GM23338 (cell line): ENCODE data around the gene PVRIG. TPM values are rescaled to one million over a fixed set of nuclear protein-coding genes. Genes with fewer than 3 reads are reported as not detected.
"Not testable (repeated sequence)": the region's sequence is repeated elsewhere in the genome, so short reads cannot be mapped to it uniquely, and the experiment has no call there.

Experiments
- ATAC-seq: fragments of 200-7000 bp; cut with Tn5 transposase; 3 replicates; pipeline ENCODE4 v1.9.1; 2020
- DNase-seq: peaks from one replicate; pipeline ENCODE4 v3.0.0-alpha.2; 2015; ENCODE audit warnings: low spot score
- H2AFZ ChIP-seq: fragments of 200-600 bp; sonication (generic); 2 replicates; pipeline ENCODE4 v1.8.0; 2016; ENCODE audit warnings: antibody characterized with exemption, mild to moderate bottlenecking, moderate library complexity
- H3F3A ChIP-seq: fragments of 200-600 bp; sonication (generic); replicated peaks from 2 replicates; pipeline ENCODE4 v1.8.0; 2017; ENCODE audit warnings: antibody characterized with exemption, mixed run types, low read depth
- H3K27ac ChIP-seq: fragments of 200-600 bp; sonication (generic); 2 replicates; pipeline ENCODE4 v1.6.1; 2016; ENCODE audit warnings: low read depth
- H3K27me3 ChIP-seq: fragments of 200-600 bp; sonication (generic); 2 replicates; pipeline ENCODE4 v1.8.0; 2016; ENCODE audit warnings: mild to moderate bottlenecking, mixed run types, moderate library complexity; ENCODE audit not compliant: insufficient read depth
- H3K36me3 ChIP-seq: fragments of 200-600 bp; sonication (generic); 2 replicates; pipeline ENCODE4 v1.8.0; 2016; ENCODE audit warnings: mild to moderate bottlenecking; ENCODE audit not compliant: insufficient read depth
- H3K4me1 ChIP-seq: fragments of 200-600 bp; sonication (generic); 2 replicates; pipeline ENCODE4 v1.8.0; 2016; ENCODE audit warnings: mild to moderate bottlenecking, moderate library complexity; ENCODE audit not compliant: insufficient read depth
- H3K4me2 ChIP-seq: fragments of 200-600 bp; sonication (generic); 2 replicates; pipeline ENCODE4 v1.7.1; 2017; ENCODE audit warnings: mixed run types
- H3K4me3 ChIP-seq: fragments of 200-600 bp; sonication (generic); 2 replicates; pipeline ENCODE4 v1.6.1; 2016; ENCODE audit warnings: mixed run types
- H3K79me2 ChIP-seq: fragments of 200-600 bp; sonication (generic); replicated peaks from 2 replicates; pipeline ENCODE4 v1.8.0; 2017; ENCODE audit warnings: mild to moderate bottlenecking; ENCODE audit not compliant: insufficient read depth
- H3K9me2 ChIP-seq: fragments of 200-600 bp; sonication (generic); 2 replicates; pipeline ENCODE4 v1.8.0; 2017; ENCODE audit not compliant: insufficient read depth
- H4K20me1 ChIP-seq: fragments of 200-600 bp; sonication (generic); replicated peaks from 2 replicates; pipeline ENCODE4 v1.8.0; 2017; ENCODE audit warnings: mild to moderate bottlenecking; ENCODE audit not compliant: insufficient read depth
- H3K27ac Mint-ChIP-seq: 2 replicates; pipeline ENCODE4 v1.8.0; 2020; ENCODE audit warnings: inconsistent platforms, mild to moderate bottlenecking, moderate library complexity, mixed read lengths
- H3K27me3 Mint-ChIP-seq: 3 replicates; pipeline ENCODE4 v1.8.0; 2022; ENCODE audit warnings: low read depth, mild to moderate bottlenecking, moderate library complexity, mixed read lengths, inconsistent platforms; ENCODE audit not compliant: insufficient read depth, poor library complexity
- H3K36me3 Mint-ChIP-seq: 3 replicates; pipeline ENCODE4 v1.8.0; 2021; ENCODE audit warnings: low read depth, mild to moderate bottlenecking, inconsistent platforms, moderate library complexity, mixed read lengths
- H3K4me1 Mint-ChIP-seq: 3 replicates; pipeline ENCODE4 v1.8.0; 2020; ENCODE audit warnings: mild to moderate bottlenecking, inconsistent platforms, mixed read lengths
- H3K4me3 Mint-ChIP-seq: 3 replicates; pipeline ENCODE4 v1.8.0; 2021; ENCODE audit warnings: moderate library complexity, mild to moderate bottlenecking, inconsistent platforms, mixed read lengths
- H3K9me3 Mint-ChIP-seq: 3 replicates; pipeline ENCODE4 v1.8.0; 2020; ENCODE audit warnings: moderate library complexity, mild to moderate bottlenecking, inconsistent platforms, mixed read lengths
- JUNB ChIP-seq: IDR thresholded peaks from one replicate; pipeline ENCODE4 v1.6.1; 2016; ENCODE audit warnings: antibody characterized with exemption; ENCODE audit not compliant: unreplicated experiment
- STAT1 ChIP-seq: IDR thresholded peaks from one replicate; pipeline ENCODE4 v1.6.1; 2016; ENCODE audit warnings: antibody characterized with exemption; ENCODE audit not compliant: unreplicated experiment
- polyA plus RNA-seq: library from polyadenylated mRNA; unstranded; fragments of >200 nt; fragmentation: Nextera tagmentation; extraction: Ambion mirVana; gene quantifications from 2 replicates; pipeline ENCODE4 v1.2.1, GENCODE V29; 2016
- total RNA-seq: library from RNA; depleted of rRNA; stranded (reverse); fragments of >200 nt; shearing (Covaris generic); gene quantifications from 2 replicates; pipeline ENCODE4 v1.2.3, GENCODE V29; 2014
- TF ChIP-seq, protein P1 (sequence below): fragments of 250-450 bp; sonication (Bioruptor Pico); IDR thresholded peaks from 2 replicates; pipeline ENCODE4 v1.5.0; 2020; ENCODE audit warnings: mild to moderate bottlenecking, moderate library complexity
- TF ChIP-seq, protein P2 (sequence below), 2 experiments: fragments of 200-600 bp in 1 of 2; sonication (generic) in 1 of 2; conservative IDR thresholded peaks; 2 replicates each; pipeline versions ENCODE4 v1.5.1 to v1.6.1; 2016 to 2017; ENCODE audit warnings: antibody characterized with exemption in 2 of 2, low read depth in 2 of 2, mild to moderate bottlenecking in 2 of 2, moderate library complexity in 1 of 2

The PVRIG gene
- total and polyA plus RNA-seq, 2 experiments from 2014 or later: 1.1 TPM; not detected in 1

DNA sequence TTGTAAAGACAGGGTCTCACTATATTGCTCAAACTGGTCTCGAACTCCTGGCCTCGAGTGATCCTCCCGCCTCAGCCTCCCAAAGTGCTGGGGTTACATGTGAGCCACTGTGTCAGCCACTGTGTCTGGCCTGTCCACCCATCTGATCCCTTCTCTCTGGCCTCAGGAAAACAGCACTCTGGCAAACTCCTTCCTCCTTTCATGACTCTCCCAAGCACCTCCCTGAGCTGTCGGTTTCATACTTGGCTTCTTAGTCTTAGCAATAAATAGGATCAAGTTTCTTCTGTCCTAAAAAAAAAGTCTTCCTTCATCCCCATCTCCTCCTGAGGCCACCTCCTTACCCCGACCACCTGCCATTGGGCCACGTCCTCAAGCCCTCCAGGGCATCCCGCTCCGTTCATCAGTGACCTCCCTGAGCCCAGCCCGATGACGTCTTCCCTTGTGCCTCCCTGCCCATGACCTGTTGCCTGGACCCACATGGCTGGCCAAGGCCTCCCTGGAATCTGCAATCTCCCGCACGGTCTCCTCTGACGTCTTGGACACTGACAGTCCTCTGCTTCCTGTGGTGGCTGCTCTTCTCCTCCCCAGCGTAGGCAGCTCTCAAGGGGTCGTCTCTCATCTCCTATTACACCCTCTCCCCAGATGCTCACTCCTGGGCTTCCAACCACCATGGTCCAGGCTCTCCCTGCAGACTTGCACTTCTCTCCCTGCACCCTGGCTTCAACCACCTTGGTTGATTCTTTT lies 26.5 kb downstream of the PVRIG start:
- not testable (repeated sequence) for H3K4me3 Mint-ChIP-seq, H3F3A ChIP-seq, H3K4me3 ChIP-seq, H3K36me3 Mint-ChIP-seq, DNase-seq, H3K9me2 ChIP-seq, H3K27me3 ChIP-seq, H4K20me1 ChIP-seq, H2AFZ ChIP-seq, H3K9me3 Mint-ChIP-seq, H3K36me3 ChIP-seq
- peak overlapping the region; percentile 94; the same call in 1 of the 2 replicates for H3K27ac ChIP-seq
- peak overlapping the region; percentile 99 for H3K27ac Mint-ChIP-seq
- ATAC-seq: peak; percentile 8
- peaks cover 37% of the 10 kb centered on the region for H3K79me2 ChIP-seq
- 0 out of 2 replicates have a peak overlapping the region, but pooled peaks have one; percentile 42 for H3K4me2 ChIP-seq
- H3K4me1 ChIP-seq: peaks cover 19% of the 10 kb centered on the region
- peaks cover 22% of the 10 kb centered on the region for H3K27me3 Mint-ChIP-seq
- TF ChIP-seq JUNB: peak; percentile 56
- peaks cover 38% of the 10 kb centered on the region for H3K4me1 Mint-ChIP-seq

GRCh38 chr7:100246865-100247137 lies 27.1 kb downstream of the PVRIG start:
- H3K4me1 ChIP-seq: peaks cover 19% of the 10 kb centered on the region
- ATAC-seq, H3K36me3 Mint-ChIP-seq, H3F3A ChIP-seq, H3K9me3 Mint-ChIP-seq, H3K27me3 ChIP-seq, DNase-seq, H4K20me1 ChIP-seq, H3K36me3 ChIP-seq, H3K9me2 ChIP-seq, H3K4me3 Mint-ChIP-seq, H2AFZ ChIP-seq, H3K4me3 ChIP-seq: not testable (repeated sequence)
- peaks cover 39% of the 10 kb centered on the region for H3K79me2 ChIP-seq
- peak overlapping the region; percentile 94; the same call in 1 of the 2 replicates for H3K27ac ChIP-seq
- Mint-ChIP-seq H3K4me1 (peaks cover 39% of the 10 kb centered on the region), H3K27ac (peak overlapping the region; percentile 99), H3K27me3 (peaks cover 23% of the 10 kb centered on the region)
- H3K4me2 ChIP-seq: 0 out of 2 replicates have a peak overlapping the region, but pooled peaks have one; percentile 42

- H3K4me1 ChIP-seq: peaks cover 16% of the 10 kb centered on the region
- peaks cover 9% of the 10 kb centered on the region; the same call in 1 of the 2 replicates for H3F3A ChIP-seq
- H3K4me2 ChIP-seq: 0 out of 2 replicates have a peak overlapping the region, but pooled peaks have one; percentile 42
- Mint-ChIP-seq H3K36me3 (0 out of 3 replicates have a peak, but pooled peaks cover 5% of the 10 kb centered on the region), H3K4me3 (peak overlapping the region; percentile 56), H3K27ac (peak overlapping the region; percentile 99), H3K27me3 (peaks cover 23% of the 10 kb centered on the region), H3K4me1 (peaks cover 35% of the 10 kb centered on the region), H3K9me3 (no peaks in the 10 kb centered on the region; the same call in 2 of the 3 replicates)
- H3K79me2 ChIP-seq: peaks cover 39% of the 10 kb centered on the region
- no peaks in the 10 kb centered on the region for H4K20me1 ChIP-seq
- H2AFZ ChIP-seq: no peak overlapping the region
- H3K27ac ChIP-seq: peak overlapping the region; percentile 94
- H3K36me3 ChIP-seq: no peaks in the 10 kb centered on the region
- DNase-seq (peak; percentile 93), ATAC-seq (peak; percentile 96)
- H3K27me3 ChIP-seq: no peaks in the 10 kb centered on the region
- no peak for TF ChIP-seq STAT1
- TF ChIP-seq, protein P1, sequence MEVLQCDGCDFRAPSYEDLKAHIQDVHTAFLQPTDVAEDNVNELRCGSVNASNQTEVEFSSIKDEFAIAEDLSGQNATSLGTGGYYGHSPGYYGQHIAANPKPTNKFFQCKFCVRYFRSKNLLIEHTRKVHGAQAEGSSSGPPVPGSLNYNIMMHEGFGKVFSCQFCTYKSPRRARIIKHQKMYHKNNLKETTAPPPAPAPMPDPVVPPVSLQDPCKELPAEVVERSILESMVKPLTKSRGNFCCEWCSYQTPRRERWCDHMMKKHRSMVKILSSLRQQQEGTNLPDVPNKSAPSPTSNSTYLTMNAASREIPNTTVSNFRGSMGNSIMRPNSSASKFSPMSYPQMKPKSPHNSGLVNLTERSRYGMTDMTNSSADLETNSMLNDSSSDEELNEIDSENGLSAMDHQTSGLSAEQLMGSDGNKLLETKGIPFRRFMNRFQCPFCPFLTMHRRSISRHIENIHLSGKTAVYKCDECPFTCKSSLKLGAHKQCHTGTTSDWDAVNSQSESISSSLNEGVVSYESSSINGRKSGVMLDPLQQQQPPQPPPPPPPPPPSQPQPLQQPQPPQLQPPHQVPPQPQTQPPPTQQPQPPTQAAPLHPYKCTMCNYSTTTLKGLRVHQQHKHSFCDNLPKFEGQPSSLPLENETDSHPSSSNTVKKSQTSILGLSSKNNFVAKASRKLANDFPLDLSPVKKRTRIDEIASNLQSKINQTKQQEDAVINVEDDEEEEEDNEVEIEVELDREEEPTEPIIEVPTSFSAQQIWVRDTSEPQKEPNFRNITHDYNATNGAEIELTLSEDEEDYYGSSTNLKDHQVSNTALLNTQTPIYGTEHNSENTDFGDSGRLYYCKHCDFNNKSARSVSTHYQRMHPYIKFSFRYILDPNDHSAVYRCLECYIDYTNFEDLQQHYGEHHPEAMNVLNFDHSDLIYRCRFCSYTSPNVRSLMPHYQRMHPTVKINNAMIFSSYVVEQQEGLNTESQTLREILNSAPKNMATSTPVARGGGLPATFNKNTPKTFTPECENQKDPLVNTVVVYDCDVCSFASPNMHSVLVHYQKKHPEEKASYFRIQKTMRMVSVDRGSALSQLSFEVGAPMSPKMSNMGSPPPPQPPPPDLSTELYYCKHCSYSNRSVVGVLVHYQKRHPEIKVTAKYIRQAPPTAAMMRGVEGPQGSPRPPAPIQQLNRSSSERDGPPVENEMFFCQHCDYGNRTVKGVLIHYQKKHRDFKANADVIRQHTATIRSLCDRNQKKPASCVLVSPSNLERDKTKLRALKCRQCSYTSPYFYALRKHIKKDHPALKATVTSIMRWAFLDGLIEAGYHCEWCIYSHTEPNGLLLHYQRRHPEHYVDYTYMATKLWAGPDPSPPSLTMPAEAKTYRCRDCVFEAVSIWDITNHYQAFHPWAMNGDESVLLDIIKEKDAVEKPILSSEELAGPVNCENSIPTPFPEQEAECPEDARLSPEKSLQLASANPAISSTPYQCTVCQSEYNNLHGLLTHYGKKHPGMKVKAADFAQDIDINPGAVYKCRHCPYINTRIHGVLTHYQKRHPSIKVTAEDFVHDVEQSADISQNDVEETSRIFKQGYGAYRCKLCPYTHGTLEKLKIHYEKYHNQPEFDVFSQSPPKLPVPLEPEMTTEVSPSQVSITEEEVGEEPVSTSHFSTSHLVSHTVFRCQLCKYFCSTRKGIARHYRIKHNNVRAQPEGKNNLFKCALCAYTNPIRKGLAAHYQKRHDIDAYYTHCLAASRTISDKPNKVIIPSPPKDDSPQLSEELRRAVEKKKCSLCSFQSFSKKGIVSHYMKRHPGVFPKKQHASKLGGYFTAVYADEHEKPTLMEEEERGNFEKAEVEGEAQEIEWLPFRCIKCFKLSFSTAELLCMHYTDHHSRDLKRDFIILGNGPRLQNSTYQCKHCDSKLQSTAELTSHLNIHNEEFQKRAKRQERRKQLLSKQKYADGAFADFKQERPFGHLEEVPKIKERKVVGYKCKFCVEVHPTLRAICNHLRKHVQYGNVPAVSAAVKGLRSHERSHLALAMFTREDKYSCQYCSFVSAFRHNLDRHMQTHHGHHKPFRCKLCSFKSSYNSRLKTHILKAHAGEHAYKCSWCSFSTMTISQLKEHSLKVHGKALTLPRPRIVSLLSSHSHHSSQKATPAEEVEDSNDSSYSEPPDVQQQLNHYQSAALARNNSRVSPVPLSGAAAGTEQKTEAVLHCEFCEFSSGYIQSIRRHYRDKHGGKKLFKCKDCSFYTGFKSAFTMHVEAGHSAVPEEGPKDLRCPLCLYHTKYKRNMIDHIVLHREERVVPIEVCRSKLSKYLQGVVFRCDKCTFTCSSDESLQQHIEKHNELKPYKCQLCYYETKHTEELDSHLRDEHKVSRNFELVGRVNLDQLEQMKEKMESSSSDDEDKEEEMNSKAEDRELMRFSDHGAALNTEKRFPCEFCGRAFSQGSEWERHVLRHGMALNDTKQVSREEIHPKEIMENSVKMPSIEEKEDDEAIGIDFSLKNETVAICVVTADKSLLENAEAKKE (CRISPR knock-in tag): peak; percentile 47; the same call in 1 of the 2 replicates
- TF ChIP-seq, protein P2, sequence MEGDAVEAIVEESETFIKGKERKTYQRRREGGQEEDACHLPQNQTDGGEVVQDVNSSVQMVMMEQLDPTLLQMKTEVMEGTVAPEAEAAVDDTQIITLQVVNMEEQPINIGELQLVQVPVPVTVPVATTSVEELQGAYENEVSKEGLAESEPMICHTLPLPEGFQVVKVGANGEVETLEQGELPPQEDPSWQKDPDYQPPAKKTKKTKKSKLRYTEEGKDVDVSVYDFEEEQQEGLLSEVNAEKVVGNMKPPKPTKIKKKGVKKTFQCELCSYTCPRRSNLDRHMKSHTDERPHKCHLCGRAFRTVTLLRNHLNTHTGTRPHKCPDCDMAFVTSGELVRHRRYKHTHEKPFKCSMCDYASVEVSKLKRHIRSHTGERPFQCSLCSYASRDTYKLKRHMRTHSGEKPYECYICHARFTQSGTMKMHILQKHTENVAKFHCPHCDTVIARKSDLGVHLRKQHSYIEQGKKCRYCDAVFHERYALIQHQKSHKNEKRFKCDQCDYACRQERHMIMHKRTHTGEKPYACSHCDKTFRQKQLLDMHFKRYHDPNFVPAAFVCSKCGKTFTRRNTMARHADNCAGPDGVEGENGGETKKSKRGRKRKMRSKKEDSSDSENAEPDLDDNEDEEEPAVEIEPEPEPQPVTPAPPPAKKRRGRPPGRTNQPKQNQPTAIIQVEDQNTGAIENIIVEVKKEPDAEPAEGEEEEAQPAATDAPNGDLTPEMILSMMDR (conservative IDR thresholded peaks at IDR 0.05; ENCODE audit: low read depth in 2 of 2): peak in 1 of 2 experiments; percentile 23; a peak in 1 of 4 replicates
- H3K9me2 ChIP-seq: no peaks in the 10 kb centered on the region
- no peak overlapping the region for H3K4me3 ChIP-seq
These were observed 27.5 kb downstream of the PVRIG start for GRCh38 chr7:100247152-100247757.
